ENCODE results near the gene ART5. TPM values are rescaled to one million over a fixed set of nuclear protein-coding genes. Genes with fewer than 3 reads are reported as not detected.
A peak's percentile ranks its signal among the peaks of the same experiment; 100 is the strongest.

The ART5 gene
- total RNA-seq, 1 donor from 2014 or later: 1.6 TPM

DNA sequence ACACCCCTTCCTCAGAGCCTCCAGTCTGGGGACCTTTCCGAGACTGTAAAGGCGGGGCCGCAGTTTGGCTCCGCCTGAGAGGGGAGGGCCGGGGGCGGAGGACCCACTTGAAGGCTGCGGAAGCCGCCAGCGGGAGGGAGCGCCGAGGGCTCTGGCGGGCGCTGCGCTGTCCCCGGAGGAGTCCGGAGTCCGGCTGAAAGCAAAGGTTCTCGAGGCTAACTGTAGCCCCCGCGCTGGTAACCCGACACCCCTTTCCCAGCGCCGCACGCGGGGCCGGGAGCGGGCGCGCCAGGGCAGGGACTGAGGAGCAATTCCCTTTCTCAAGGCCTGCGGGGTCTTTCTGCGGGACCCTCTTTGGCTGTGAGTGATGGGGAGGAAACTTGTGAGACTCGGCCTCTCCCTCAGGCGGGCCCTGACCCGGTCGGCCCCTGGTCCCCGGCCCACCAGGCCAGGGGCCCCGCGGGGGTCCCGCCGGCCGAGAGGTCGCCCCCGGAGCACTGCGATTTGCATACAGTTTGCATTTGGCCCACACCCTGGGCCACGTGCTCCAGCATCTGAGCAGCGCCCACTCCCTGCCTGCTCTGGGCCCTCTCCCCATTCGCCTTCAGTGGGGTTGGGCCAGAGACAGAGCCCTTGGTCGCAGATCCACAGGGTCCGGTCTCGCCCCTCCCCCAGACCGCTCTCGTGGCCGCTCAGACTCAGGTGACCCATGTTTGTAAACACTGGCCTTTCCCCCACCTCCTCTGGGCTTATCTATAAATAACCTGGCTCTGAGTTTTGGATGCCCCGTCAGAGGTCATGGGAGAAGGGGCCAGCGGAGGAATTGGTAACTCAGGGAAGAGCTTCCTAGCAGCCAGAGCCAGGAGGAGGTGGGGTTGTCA lies 519 bp upstream of the ART5 start:
- no peak for DNase-seq (ENCODE audit: low read depth)
- peak overlapping the region; percentile 62 for H3K4me3 ChIP-seq (ENCODE audit: low read depth, low read length)
- TF ChIP-seq, protein P1, sequence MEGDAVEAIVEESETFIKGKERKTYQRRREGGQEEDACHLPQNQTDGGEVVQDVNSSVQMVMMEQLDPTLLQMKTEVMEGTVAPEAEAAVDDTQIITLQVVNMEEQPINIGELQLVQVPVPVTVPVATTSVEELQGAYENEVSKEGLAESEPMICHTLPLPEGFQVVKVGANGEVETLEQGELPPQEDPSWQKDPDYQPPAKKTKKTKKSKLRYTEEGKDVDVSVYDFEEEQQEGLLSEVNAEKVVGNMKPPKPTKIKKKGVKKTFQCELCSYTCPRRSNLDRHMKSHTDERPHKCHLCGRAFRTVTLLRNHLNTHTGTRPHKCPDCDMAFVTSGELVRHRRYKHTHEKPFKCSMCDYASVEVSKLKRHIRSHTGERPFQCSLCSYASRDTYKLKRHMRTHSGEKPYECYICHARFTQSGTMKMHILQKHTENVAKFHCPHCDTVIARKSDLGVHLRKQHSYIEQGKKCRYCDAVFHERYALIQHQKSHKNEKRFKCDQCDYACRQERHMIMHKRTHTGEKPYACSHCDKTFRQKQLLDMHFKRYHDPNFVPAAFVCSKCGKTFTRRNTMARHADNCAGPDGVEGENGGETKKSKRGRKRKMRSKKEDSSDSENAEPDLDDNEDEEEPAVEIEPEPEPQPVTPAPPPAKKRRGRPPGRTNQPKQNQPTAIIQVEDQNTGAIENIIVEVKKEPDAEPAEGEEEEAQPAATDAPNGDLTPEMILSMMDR (conservative IDR thresholded peaks at IDR 0.05; ENCODE audit: low read depth, low read length): no peak

DNA sequence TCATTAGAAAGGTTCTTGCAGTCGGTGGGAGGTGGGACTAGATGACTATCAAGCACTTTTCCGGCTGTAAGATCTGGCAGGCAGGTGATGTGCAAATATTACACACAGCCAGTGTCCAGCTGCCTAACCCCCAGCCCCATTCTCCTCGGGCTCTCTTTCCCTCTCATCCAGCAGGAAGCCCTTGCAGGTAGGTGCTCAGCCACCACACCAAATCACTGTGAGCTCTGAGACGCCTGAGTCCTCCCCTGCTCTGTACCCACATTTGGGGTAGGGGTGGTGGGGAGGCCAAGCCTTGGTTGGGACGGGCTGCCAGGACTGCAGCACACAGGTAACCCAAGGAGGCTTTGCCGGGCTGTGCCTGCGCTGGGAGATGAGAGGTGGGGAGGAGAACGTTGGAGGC lies 601 bp downstream of the ART5 start:
- H3K4me3 ChIP-seq (ENCODE audit: low read depth, low read length): no peak overlapping the region
- TF ChIP-seq, protein P1 (conservative IDR thresholded peaks at IDR 0.05; ENCODE audit: low read depth, low read length): no peak
- DNase-seq (ENCODE audit: low read depth): no peak

DNA sequence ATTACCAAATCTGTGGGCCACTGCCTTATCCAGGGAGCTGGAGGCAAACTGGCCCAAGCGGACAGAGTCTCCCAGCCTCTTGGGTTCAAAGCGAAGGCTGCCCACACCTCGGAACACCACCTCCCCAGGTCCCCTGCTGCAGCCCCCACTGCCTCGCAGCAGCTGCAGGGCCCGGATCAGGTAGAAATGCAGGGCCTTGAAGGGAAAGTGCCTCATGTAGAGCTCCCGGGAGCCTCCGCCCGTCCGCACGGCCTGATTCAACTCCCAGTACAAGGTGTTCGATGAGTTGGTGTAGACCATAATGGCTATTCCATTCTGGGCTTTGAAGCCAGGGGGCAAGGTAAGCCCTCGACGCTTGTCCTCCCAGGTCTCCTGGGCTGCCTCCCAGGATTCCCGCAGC lies 2.0 kb downstream of the ART5 start:
- no peak for DNase-seq (ENCODE audit: low read depth)
- TF ChIP-seq, protein P1 (conservative IDR thresholded peaks at IDR 0.05; ENCODE audit: low read depth, low read length): no peak
- H3K4me3 ChIP-seq (ENCODE audit: low read depth, low read length): no peak overlapping the region

DNA sequence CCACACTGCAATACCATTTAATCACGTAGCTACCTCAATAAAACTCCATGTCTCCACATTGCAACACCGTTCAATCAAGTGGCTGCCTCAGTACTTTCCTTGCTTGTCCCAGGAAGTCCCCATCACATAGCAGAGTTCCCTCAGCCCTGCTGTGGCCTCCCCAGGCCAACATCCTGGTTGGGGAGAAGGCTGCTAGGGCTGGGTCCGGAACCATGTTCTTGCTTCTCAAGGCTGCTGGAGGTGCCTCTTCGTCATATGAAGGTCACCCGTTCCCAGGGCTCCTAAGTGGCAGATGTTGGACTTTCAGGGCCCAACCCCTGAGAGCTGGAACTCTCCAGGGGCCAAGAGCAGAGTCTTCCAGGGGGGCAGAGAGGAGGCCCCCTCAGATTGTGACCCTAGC lies 3.3 kb downstream of the ART5 start:
- no peak for DNase-seq (ENCODE audit: low read depth)
- TF ChIP-seq, protein P1 (conservative IDR thresholded peaks at IDR 0.05; ENCODE audit: low read depth, low read length): no peak
- H3K4me3 ChIP-seq (ENCODE audit: low read depth, low read length): no peak overlapping the region

DNA sequence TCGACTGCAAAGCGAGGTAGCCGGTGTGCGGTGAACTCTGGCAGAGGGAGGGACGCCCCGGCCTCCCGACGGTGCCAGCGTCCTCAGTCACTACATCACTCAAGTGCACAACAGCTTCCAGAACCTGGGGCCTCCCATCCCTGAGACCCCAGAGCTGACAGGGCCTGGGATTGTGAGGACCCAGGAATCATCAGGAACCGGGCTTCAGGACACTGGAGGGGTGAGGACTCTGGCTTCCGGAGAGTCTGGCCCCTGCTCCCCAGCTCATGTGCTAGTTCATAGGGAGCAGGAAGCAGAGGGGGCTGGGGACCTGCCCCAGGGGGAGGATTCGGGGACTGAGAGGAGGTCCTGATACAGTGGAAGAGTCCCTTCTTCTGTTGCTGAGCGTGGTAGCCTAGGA lies 4.6 kb downstream of the ART5 start:
- TF ChIP-seq, protein P1 (conservative IDR thresholded peaks at IDR 0.05; ENCODE audit: low read depth, low read length): no peak
- no peak for DNase-seq (ENCODE audit: low read depth)
- H3K4me3 ChIP-seq (ENCODE audit: low read depth, low read length): no peak overlapping the region

DNA sequence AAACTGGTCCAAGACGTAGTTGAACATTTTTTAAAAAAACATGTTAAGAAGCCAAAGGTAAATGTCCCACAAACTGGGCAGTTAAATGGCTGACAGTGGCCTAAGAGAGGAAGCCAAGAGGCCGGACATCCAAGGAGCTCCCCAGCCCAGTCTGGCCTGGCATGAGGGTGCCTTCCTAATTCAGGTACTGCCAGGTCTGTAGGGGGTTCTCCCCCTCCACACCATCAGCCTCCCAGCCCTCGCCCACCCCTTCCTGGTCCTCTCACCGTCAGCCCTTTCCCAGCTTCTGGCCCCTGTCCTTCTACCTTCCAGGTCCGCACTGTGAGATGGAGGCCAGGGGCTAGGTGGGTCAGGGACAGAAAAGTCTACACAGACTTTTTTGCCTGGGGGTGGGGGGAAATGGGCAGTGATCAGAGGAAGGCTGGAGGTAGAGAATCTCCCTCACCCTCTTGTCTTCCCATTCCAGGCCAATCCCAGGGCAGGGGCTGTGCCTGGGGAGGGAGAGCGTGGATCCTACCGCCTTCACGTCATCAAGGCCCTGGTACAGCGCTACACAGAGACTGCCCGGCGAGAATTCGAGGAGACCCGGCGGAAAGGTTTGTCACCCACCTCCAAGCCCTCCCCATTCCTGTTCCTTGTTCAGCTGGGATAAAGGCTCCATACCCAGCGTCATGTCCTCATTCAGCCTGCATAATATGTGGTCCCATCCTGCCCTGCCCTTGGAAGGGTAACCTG lies 6.0 kb downstream of the ART5 start:
- no peak for DNase-seq (ENCODE audit: low read depth)
- H3K4me3 ChIP-seq (ENCODE audit: low read depth, low read length): no peak overlapping the region
- TF ChIP-seq, protein P1 (conservative IDR thresholded peaks at IDR 0.05; ENCODE audit: low read depth, low read length): no peak
